Vagina (tissue), 2 donors: Measurements from ENCODE around the gene CPA4. TPM values are rescaled to one million over a fixed set of nuclear protein-coding genes. Genes with fewer than 3 reads are reported as not detected.

ENCODE experiments used
- DNase-seq, 2 donors: peaks; one replicate each; pipeline ENCODE4 v3.0.0-alpha.2; 2017; ENCODE audit errors: extremely low spot score in 2 of 2
- H3K27ac ChIP-seq: fragments of 200-600 bp; sonication (generic); one replicate; pipeline ENCODE4 v1.5.1; 2019
- H3K27me3 ChIP-seq: fragments of 200-600 bp; sonication (generic); one replicate; pipeline ENCODE4 v1.5.1; 2019
- H3K36me3 ChIP-seq, 2 donors: fragments of 200-600 bp; sonication (generic); one replicate each; pipeline ENCODE4 v1.5.1; 2017 to 2019
- H3K4me1 ChIP-seq: fragments of 200-600 bp; sonication (generic); one replicate; pipeline ENCODE4 v1.5.1; 2019
- H3K4me3 ChIP-seq, 2 donors: fragments of 200-600 bp; sonication (generic); 1 replicate in 1 of 2; 2 replicates in 1 of 2; pipeline ENCODE4 v1.5.1; 2016 to 2019
- H3K9me3 ChIP-seq: fragments of 200-600 bp; sonication (generic); one replicate; pipeline ENCODE4 v1.5.1; 2019
- POLR2A ChIP-seq, 2 donors: fragments of 450-650 bp; IDR thresholded peaks; one replicate each; pipeline ENCODE4 v1.6.1; 2017; ENCODE audit warnings: antibody characterized with exemption in 2 of 2, mild to moderate bottlenecking in 2 of 2, moderate library complexity in 2 of 2
- POLR2AphosphoS5 ChIP-seq, 2 donors: sonication (generic); formaldehyde crosslinking; IDR thresholded peaks; one replicate each; pipeline ENCODE4 v1.9.0; 2017; ENCODE audit warnings: antibody characterized with exemption in 2 of 2, mild to moderate bottlenecking in 2 of 2, low read depth in 1 of 2; ENCODE audit not compliant: insufficient read depth in 1 of 2
- intact Hi-C: fragments of 100-400 bp; cut with DNase I; formaldehyde crosslinking; loops from one replicate; pipeline ENCODE4 v1.15.1; 2023
- total RNA-seq: library from RNA; depleted of rRNA; stranded (reverse); fragments of >200 nt; gene quantifications from one replicate; pipeline ENCODE4 v1.2.3, GENCODE V29; 2016
- TF ChIP-seq, protein P1 (sequence below), 3 experiments: fragments of 450-650 bp in 2 of 3; fragments of 200-600 bp in 1 of 3; sonication (generic) in 1 of 3; IDR thresholded peaks; one replicate each; pipeline ENCODE4 v1.5.1; 2017 to 2019; ENCODE audit warnings: antibody characterized with exemption in 3 of 3, mild to moderate bottlenecking in 2 of 3, moderate library complexity in 2 of 3

CPA4 gene
- total RNA-seq, 1 donor from 2014 or later = 8.8 TPM

DNA sequence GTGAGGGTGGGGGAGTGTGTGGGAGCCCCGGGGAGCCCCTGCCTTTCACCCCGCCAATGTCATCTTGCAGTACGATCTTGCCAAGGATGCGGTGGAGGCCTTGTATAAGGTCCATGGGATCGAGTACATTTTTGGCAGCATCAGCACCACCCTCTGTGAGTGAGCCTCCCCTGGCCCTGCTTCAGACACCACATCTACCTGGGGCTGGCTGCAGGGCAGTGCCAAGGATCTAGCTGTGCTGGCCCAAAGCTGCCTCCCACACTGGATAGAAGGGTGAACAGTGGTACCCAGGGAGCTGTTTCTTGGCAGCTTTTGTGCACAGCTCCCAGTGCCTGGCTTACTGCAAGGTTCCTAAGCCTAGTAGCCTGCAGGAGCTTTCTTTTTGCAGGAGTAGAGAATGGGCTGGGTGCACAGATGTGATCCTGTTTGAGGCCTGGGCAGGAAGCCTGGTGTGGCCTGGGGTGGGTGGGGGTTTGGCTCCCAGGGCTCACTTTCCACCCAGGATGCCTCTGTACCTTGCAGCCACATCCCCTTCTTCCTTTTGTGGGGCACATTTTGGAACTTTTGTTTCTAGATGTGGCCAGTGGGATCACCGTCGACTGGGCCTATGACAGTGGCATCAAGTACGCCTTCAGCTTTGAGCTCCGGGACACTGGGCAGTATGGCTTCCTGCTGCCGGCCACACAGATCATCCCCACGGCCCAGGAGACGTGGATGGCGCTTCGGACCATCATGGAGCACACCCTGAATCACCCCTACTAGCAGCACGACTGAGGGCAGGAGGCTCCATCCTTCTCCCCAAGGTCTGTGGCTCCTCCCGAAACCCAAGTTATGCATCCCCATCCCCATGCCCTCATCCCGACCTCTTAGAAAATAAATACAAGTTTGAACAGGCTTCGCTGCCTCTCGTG is 75.1 kb downstream of the CPA4 start:
- Histone ChIP-seq H3K36me3 (no peaks in the 10 kb centered on the region), H3K27me3 (no peaks in the 10 kb centered on the region), H3K9me3 (no peaks in the 10 kb centered on the region), H3K4me1 (peaks cover 42% of the 10 kb centered on the region), H3K4me3 (no peak overlapping the region), H3K27ac (no peak overlapping the region)
- intact Hi-C loops = no loop called here
- no peak for TF ChIP-seq POLR2A (IDR thresholded peaks at IDR 0.05)
- TF ChIP-seq, protein P1, sequence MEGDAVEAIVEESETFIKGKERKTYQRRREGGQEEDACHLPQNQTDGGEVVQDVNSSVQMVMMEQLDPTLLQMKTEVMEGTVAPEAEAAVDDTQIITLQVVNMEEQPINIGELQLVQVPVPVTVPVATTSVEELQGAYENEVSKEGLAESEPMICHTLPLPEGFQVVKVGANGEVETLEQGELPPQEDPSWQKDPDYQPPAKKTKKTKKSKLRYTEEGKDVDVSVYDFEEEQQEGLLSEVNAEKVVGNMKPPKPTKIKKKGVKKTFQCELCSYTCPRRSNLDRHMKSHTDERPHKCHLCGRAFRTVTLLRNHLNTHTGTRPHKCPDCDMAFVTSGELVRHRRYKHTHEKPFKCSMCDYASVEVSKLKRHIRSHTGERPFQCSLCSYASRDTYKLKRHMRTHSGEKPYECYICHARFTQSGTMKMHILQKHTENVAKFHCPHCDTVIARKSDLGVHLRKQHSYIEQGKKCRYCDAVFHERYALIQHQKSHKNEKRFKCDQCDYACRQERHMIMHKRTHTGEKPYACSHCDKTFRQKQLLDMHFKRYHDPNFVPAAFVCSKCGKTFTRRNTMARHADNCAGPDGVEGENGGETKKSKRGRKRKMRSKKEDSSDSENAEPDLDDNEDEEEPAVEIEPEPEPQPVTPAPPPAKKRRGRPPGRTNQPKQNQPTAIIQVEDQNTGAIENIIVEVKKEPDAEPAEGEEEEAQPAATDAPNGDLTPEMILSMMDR (IDR thresholded peaks at IDR 0.05) = no peak
- DNase-seq = no peak

DNA sequence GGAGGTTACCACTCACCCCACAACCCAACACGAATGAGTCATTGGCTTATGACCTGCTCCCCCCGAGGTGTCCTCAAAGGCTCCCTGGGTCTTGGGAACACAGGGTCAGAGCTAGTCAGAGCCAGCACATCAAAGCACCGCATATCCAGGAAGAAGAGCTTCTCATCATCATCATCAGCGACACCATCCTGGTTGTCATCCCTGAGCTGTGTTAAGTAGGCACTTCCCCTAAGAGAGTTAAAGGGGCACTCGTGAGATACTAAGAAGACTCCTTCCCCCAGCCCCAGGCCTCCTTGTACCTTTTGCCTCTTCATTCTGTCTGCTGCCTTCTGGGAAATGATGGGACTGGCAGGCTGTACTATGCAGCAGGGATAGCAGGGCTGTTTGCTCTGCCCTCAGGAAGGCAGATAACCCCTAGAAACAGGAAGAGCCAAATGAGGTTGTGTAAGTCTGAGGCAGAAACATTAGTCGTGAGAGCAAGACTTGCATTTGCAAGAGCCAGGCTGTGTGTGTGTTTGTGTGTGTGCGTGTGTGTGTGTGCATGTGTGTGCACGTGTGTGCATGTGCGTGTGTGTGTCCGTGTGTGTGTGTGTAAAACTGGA is 76.2 kb downstream of the CPA4 start:
- H3K27me3 ChIP-seq = no peaks in the 10 kb centered on the region
- no peak for TF ChIP-seq POLR2AphosphoS5 (IDR thresholded peaks at IDR 0.05; ENCODE audit: insufficient read depth in 1 of 2, low read depth in 1 of 2)
- TF ChIP-seq, protein P1 (IDR thresholded peaks at IDR 0.05) = no peak
- no peak for TF ChIP-seq POLR2A (IDR thresholded peaks at IDR 0.05)
- no peak overlapping the region for H3K27ac ChIP-seq
- intact Hi-C loops = no loop called here
- no peaks in the 10 kb centered on the region for H3K36me3 ChIP-seq
- peaks cover 49% of the 10 kb centered on the region for H3K4me1 ChIP-seq
- DNase-seq = no peak
- no peaks in the 10 kb centered on the region for H3K9me3 ChIP-seq
- no peak overlapping the region for H3K4me3 ChIP-seq

DNA sequence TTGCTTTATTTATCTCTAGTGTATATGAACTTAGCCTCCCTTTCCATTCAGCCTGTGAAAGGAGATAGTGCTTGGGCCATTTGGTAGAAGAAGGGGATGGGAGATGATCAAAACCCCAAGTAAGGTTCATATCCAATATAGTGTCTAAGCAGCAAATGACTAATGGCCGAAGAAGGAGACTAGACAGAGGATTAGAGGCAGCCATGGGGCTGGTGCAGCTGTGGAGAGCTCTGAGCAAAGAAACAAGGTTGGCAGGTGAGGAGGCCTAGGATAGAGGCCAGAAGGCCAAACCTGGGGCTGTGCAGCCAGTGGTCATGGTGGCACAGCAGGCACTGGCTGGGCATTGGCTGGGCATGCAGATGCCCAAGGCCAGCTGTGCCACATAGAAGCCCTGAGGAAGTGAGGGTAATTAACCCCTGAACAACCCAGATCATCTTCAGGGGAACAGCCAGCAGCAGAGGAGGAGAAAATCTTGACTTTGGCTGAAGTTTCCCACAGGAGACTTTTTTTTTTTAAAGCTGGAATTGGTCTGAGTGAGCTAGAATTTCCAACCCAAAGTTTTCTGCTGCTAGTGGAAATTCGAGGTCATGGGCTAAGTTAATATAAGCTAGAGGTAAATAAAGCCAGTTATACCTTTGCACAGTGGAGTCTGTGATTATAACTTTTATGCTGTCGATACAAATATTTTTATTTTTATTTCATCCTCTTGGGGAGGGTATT is 77.0 kb downstream of the CPA4 start:
- Histone ChIP-seq H3K4me3 (no peak overlapping the region), H3K36me3 (no peaks in the 10 kb centered on the region), H3K9me3 (no peaks in the 10 kb centered on the region), H3K27me3 (no peaks in the 10 kb centered on the region), H3K27ac (no peak overlapping the region), H3K4me1 (peaks cover 53% of the 10 kb centered on the region)
- intact Hi-C loops = no loop called here
- TF ChIP-seq POLR2A (IDR thresholded peaks at IDR 0.05) (no peak), POLR2AphosphoS5 (IDR thresholded peaks at IDR 0.05; ENCODE audit: insufficient read depth in 1 of 2, low read depth in 1 of 2) (no peak)
- TF ChIP-seq, protein P1 (IDR thresholded peaks at IDR 0.05) = no peak
- no peak for DNase-seq

DNA sequence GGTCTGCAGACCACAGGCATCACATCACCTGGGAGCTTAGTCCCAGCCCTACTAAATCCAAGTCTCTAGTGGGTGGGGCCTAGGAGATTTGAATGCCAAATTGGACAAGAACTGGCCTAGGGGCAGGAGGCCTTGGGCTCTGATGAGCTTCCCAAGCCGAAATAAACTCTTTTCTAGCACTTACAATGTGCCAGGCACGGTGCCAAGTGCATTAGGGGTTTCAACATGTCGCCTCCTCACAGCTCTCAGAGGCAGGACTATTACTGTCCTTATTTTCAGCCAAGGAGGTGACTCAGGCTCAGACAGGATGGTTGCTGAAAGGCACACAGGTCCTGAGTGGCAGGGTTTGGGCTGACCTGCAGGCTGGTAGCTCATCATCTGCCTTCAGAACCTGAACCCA is 78.1 kb downstream of the CPA4 start:
- intact Hi-C loops = no loop called here
- DNase-seq = no peak
- peaks cover 53% of the 10 kb centered on the region for H3K4me1 ChIP-seq
- H3K27ac ChIP-seq = no peak overlapping the region
- TF ChIP-seq, protein P1 (IDR thresholded peaks at IDR 0.05) = no peak
- no peak for TF ChIP-seq POLR2A (IDR thresholded peaks at IDR 0.05)
- TF ChIP-seq POLR2AphosphoS5 (IDR thresholded peaks at IDR 0.05; ENCODE audit: insufficient read depth in 1 of 2, low read depth in 1 of 2) = no peak
- no peaks in the 10 kb centered on the region for H3K9me3 ChIP-seq
- no peak overlapping the region for H3K4me3 ChIP-seq
- H3K27me3 ChIP-seq = no peaks in the 10 kb centered on the region
- no peaks in the 10 kb centered on the region for H3K36me3 ChIP-seq
